ENCODE measurements around the gene PROS1. TPM values are rescaled to one million over a fixed set of nuclear protein-coding genes. Genes with fewer than 3 reads are reported as not detected.
A peak's percentile ranks its signal among the peaks of the same experiment; 100 is the strongest.
"Not testable (repeated sequence)": the region's sequence is repeated elsewhere in the genome, so short reads cannot be mapped to it uniquely, and the experiment has no call there.

The PROS1 gene
- total and polyA plus RNA-seq, 9 of the 15 experiments (the other 6 are each of a cell fraction or from before 2014, with no cell fraction given): 5.5 to 50.5 (median 22.7) TPM

DNA sequence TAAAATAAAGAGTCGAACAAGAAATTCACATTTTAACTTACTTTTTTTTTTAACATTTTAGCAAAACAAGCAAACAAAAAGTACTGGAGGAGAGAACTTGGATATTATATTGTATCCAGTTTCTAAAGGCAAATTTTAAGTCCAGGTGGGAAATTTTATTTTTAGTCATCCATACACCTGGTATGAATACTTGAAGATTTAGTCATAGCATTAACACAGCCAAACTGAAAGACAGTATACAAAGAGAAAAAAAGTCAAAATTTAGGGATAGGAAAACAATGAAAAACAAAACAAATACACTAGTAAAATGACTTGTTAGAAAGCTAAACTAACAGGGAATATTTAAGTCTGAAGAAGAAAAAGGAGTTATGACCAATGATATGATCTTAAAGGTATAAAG is 69.1 kb downstream of the PROS1 start (continued):
- TF ChIP-seq FIP1L1 (IDR thresholded peaks at IDR 0.05; ENCODE audit: low read depth, low read length, poor library complexity, severe bottlenecking) (no peak), ZNF717 (CRISPR knock-in tag; IDR thresholded peaks at IDR 0.05) (no peak), RBM15 (IDR thresholded peaks at IDR 0.05; ENCODE audit: insufficient read depth, low read length) (no peak)

- H3K36me3 ChIP-seq (ENCODE audit: control insufficient read depth, insufficient read depth, low read length); H3K79me2 ChIP-seq (ENCODE audit: control insufficient read depth, insufficient read depth, low read length); H3K4me3 ChIP-seq; in situ Hi-C loops (cut with MboI); H2AFZ ChIP-seq (ENCODE audit: low read depth, low read length); CTCF ChIA-PET (ENCODE audit: low intra/inter-chr PET ratio); H3K9ac ChIP-seq (ENCODE audit: insufficient read depth in 1 of 2, low read depth in 2 of 2, low read length in 2 of 2); ATAC-seq; BruUV-seq (replicated peaks); H3K4me1 ChIP-seq (replicated peaks in 1 of 2; ENCODE audit: control insufficient read depth in 2 of 2, insufficient read depth in 2 of 2, low read length in 2 of 2); H3K4me2 ChIP-seq (ENCODE audit: insufficient read depth, low read length); POLR2A ChIA-PET; DNase-seq (ENCODE audit: extremely low read depth in 1 of 4, low spot score in 3 of 4); H3K27ac ChIP-seq (ENCODE audit: extremely low read depth, low read depth, low read length); H3K9me3 ChIP-seq (replicated peaks; ENCODE audit: control insufficient read depth, insufficient read depth, low read depth, low read length); FAIRE-seq; H3K27me3 ChIP-seq (ENCODE audit: control insufficient read depth in 2 of 2, insufficient read depth in 2 of 2, low read length in 2 of 2); H3K9me1 ChIP-seq (ENCODE audit: control insufficient read depth, insufficient read depth, low read length); H4K20me1 ChIP-seq (replicated peaks; ENCODE audit: control insufficient read depth, insufficient read depth, low read length); intact Hi-C loops (cut with micrococcal nuclease): not testable (repeated sequence)
- WGBS (ENCODE audit: insufficient coverage, low coverage, missing lambda C conversion rate): 34% methylated on average over 3 of the region's 3 CpGs
These were observed 95.3 kb downstream of the PROS1 start for GRCh38 chr3:93878250-93879017.

- H3K36me3 ChIP-seq (ENCODE audit: control insufficient read depth, insufficient read depth, low read length); H3K4me3 ChIP-seq; H3K27ac ChIP-seq (ENCODE audit: extremely low read depth, low read depth, low read length); H3K9ac ChIP-seq (ENCODE audit: insufficient read depth in 1 of 2, low read depth in 2 of 2, low read length in 2 of 2); intact Hi-C loops (cut with micrococcal nuclease); in situ Hi-C loops (cut with MboI); H3K79me2 ChIP-seq (ENCODE audit: control insufficient read depth, insufficient read depth, low read length); BruUV-seq (replicated peaks); H3K4me2 ChIP-seq (ENCODE audit: insufficient read depth, low read length); H3K9me1 ChIP-seq (ENCODE audit: control insufficient read depth, insufficient read depth, low read length); H2AFZ ChIP-seq (ENCODE audit: low read depth, low read length); CTCF ChIA-PET (ENCODE audit: low intra/inter-chr PET ratio); H3K27me3 ChIP-seq (ENCODE audit: control insufficient read depth in 2 of 2, insufficient read depth in 2 of 2, low read length in 2 of 2); DNase-seq (ENCODE audit: extremely low read depth in 1 of 4, low spot score in 3 of 4); ATAC-seq; H4K20me1 ChIP-seq (replicated peaks; ENCODE audit: control insufficient read depth, insufficient read depth, low read length); POLR2A ChIA-PET; H3K4me1 ChIP-seq (replicated peaks in 1 of 2; ENCODE audit: control insufficient read depth in 2 of 2, insufficient read depth in 2 of 2, low read length in 2 of 2); FAIRE-seq; H3K9me3 ChIP-seq (replicated peaks; ENCODE audit: control insufficient read depth, insufficient read depth, low read depth, low read length): not testable (repeated sequence)
- 84% methylated on average over 4 of the region's 4 CpGs for WGBS (ENCODE audit: insufficient coverage, low coverage, missing lambda C conversion rate)
These were observed 96.3 kb downstream of the PROS1 start for GRCh38 chr3:93877427-93877826.

DNA sequence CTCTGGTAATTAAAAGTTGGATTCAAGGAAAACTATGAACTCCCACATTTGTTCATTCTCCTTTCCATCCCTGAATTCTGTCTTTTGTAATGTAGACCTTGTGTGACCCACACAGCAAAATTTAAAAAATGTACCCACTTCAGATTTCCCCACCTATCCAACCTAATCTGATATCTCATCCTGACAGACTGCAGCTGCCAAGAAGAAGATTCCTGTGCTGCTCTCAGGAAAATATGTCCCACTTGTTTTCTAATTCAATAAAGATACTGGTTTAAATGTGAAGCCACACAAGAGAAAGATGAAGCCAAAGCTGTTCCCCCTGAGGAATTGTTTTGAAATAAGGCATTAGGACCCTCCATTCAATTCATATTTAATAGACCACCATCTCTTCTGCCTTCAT is 100.3 kb downstream of the PROS1 start:
- ATAC-seq; H3K9me3 ChIP-seq (replicated peaks; ENCODE audit: control insufficient read depth, insufficient read depth, low read depth, low read length); FAIRE-seq; H3K27ac ChIP-seq (ENCODE audit: extremely low read depth, low read depth, low read length); H4K20me1 ChIP-seq (replicated peaks; ENCODE audit: control insufficient read depth, insufficient read depth, low read length); H3K4me2 ChIP-seq (ENCODE audit: insufficient read depth, low read length); POLR2A ChIA-PET; H3K27me3 ChIP-seq (ENCODE audit: control insufficient read depth in 2 of 2, insufficient read depth in 2 of 2, low read length in 2 of 2); intact Hi-C loops (cut with micrococcal nuclease); H3K4me1 ChIP-seq (replicated peaks in 1 of 2; ENCODE audit: control insufficient read depth in 2 of 2, insufficient read depth in 2 of 2, low read length in 2 of 2); H3K4me3 ChIP-seq; H3K9me1 ChIP-seq (ENCODE audit: control insufficient read depth, insufficient read depth, low read length); H3K9ac ChIP-seq (ENCODE audit: insufficient read depth in 1 of 2, low read depth in 2 of 2, low read length in 2 of 2); H2AFZ ChIP-seq (ENCODE audit: low read depth, low read length); DNase-seq (ENCODE audit: extremely low read depth in 1 of 4, low spot score in 3 of 4); CTCF ChIA-PET (ENCODE audit: low intra/inter-chr PET ratio); H3K79me2 ChIP-seq (ENCODE audit: control insufficient read depth, insufficient read depth, low read length); H3K36me3 ChIP-seq (ENCODE audit: control insufficient read depth, insufficient read depth, low read length); in situ Hi-C loops (cut with MboI): not testable (repeated sequence)
- BruUV-seq (replicated peaks): TSS peak; percentile 87

Measured in K562 (cell line).